ENCODE results near the gene HTR1D. TPM values are rescaled to one million over a fixed set of nuclear protein-coding genes. Genes with fewer than 3 reads are reported as not detected.

HTR1D gene
- polyA plus RNA-seq, 1 donor from 2014 or later = not detected

DNA sequence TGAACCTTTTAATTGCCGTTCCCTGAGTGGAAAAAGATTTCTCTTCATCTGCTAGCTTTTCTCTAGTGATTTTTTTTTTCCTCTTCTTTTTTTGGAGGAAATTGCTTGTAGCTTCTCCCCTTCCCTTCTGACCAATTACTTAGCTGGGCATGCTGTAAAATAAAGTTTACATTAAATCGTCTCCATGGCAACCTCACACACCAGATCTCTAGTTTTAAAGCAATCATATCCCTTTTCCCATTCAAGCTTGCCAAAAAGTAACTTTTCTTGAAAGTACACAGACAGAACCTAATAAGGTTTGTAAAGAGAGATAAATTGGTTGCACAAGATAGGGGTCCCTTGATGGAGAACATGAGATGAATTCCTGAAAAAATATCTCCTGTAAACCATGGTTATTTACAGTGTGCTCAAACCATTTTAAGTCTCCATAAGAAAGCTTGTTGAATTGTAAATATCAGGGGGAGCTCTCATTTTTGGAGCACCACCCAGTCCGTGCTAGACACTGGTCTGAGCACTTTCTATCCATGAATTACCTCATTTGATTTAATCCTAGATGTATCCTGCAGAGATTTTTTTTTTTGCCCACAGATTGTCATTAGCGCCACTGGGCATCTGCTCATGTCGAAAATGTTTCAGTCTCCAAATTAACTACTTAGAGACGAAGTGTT lies 32.6 kb upstream of the HTR1D start:
- Histone ChIP-seq H3K9me2 (ENCODE audit: insufficient read depth, low read length) (no peaks in the 10 kb centered on the region), H3K36me3 (ENCODE audit: insufficient read depth, low read length) (no peaks in the 10 kb centered on the region), H3K27ac (ENCODE audit: low read length) (no peak overlapping the region), H3K9ac (ENCODE audit: low read length) (no peak overlapping the region), H3K4me3 (ENCODE audit: low read length) (no peak overlapping the region), H2AFZ (ENCODE audit: low read depth, low read length) (no peak overlapping the region), H3K79me2 (replicated peaks; ENCODE audit: insufficient read depth, low read length) (no peaks in the 10 kb centered on the region), H3K9me3 (ENCODE audit: low read length) (no peaks in the 10 kb centered on the region), H3F3A (ENCODE audit: insufficient read depth, low read length, poor library complexity, severe bottlenecking) (no peaks in the 10 kb centered on the region), H4K20me1 (ENCODE audit: insufficient read depth) (no peaks in the 10 kb centered on the region), H3K27me3 (ENCODE audit: insufficient read depth, low read depth, low read length) (no peaks in the 10 kb centered on the region), H3K4me2 (ENCODE audit: low read length) (no peak overlapping the region)
- TF ChIP-seq POLR2AphosphoS5 (IDR thresholded peaks at IDR 0.05) = no peak
- no peak for TF ChIP-seq SMC3 (conservative IDR thresholded peaks at IDR 0.05; ENCODE audit: poor library complexity)
- TF ChIP-seq EZH2 (IDR thresholded peaks at IDR 0.05; ENCODE audit: borderline replicate concordance, insufficient read depth, low read length, poor library complexity, severe bottlenecking) = no peak
- TF ChIP-seq RAD21 (conservative IDR thresholded peaks at IDR 0.05) = no peak
- TF ChIP-seq MXI1 (conservative IDR thresholded peaks at IDR 0.05; ENCODE audit: poor library complexity, severe bottlenecking) = no peak
- TF ChIP-seq TAF1 (IDR thresholded peaks at IDR 0.05; ENCODE audit: low read depth) = no peak
- TF ChIP-seq, protein P1, sequence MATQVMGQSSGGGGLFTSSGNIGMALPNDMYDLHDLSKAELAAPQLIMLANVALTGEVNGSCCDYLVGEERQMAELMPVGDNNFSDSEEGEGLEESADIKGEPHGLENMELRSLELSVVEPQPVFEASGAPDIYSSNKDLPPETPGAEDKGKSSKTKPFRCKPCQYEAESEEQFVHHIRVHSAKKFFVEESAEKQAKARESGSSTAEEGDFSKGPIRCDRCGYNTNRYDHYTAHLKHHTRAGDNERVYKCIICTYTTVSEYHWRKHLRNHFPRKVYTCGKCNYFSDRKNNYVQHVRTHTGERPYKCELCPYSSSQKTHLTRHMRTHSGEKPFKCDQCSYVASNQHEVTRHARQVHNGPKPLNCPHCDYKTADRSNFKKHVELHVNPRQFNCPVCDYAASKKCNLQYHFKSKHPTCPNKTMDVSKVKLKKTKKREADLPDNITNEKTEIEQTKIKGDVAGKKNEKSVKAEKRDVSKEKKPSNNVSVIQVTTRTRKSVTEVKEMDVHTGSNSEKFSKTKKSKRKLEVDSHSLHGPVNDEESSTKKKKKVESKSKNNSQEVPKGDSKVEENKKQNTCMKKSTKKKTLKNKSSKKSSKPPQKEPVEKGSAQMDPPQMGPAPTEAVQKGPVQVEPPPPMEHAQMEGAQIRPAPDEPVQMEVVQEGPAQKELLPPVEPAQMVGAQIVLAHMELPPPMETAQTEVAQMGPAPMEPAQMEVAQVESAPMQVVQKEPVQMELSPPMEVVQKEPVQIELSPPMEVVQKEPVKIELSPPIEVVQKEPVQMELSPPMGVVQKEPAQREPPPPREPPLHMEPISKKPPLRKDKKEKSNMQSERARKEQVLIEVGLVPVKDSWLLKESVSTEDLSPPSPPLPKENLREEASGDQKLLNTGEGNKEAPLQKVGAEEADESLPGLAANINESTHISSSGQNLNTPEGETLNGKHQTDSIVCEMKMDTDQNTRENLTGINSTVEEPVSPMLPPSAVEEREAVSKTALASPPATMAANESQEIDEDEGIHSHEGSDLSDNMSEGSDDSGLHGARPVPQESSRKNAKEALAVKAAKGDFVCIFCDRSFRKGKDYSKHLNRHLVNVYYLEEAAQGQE (IDR thresholded peaks at IDR 0.05; ENCODE audit: borderline replicate concordance) = no peak
- TF ChIP-seq EP300 (conservative IDR thresholded peaks at IDR 0.05; ENCODE audit: poor library complexity, severe bottlenecking) = no peak
- TF ChIP-seq, protein P2, sequence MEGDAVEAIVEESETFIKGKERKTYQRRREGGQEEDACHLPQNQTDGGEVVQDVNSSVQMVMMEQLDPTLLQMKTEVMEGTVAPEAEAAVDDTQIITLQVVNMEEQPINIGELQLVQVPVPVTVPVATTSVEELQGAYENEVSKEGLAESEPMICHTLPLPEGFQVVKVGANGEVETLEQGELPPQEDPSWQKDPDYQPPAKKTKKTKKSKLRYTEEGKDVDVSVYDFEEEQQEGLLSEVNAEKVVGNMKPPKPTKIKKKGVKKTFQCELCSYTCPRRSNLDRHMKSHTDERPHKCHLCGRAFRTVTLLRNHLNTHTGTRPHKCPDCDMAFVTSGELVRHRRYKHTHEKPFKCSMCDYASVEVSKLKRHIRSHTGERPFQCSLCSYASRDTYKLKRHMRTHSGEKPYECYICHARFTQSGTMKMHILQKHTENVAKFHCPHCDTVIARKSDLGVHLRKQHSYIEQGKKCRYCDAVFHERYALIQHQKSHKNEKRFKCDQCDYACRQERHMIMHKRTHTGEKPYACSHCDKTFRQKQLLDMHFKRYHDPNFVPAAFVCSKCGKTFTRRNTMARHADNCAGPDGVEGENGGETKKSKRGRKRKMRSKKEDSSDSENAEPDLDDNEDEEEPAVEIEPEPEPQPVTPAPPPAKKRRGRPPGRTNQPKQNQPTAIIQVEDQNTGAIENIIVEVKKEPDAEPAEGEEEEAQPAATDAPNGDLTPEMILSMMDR (IDR thresholded peaks at IDR 0.05; ENCODE audit: poor library complexity, severe bottlenecking) = no peak

DNA sequence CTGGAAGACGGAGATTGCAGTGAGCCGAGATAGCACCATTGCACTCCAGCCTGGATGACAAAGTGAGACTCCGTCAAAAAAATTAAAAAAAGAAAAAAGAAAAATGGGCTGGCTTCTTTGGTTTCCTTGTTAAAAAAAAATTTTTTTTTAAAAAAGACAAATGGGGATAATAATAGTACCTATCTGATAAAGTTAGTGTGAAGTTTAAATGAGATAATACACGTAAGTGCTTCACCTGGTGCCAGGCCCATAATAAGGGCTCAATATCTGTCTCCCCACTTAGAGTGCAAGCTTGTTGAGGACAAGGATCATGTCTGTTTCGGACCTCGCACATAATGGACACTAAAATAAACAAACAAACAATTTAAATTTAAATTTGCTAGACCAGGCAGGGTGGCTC lies 30.0 kb upstream of the HTR1D start:
- H3K9me2 ChIP-seq (ENCODE audit: insufficient read depth, low read length) = no peaks in the 10 kb centered on the region
- H3K4me3 ChIP-seq (ENCODE audit: low read length) = no peak overlapping the region
- H3K36me3 ChIP-seq (ENCODE audit: insufficient read depth, low read length) = no peaks in the 10 kb centered on the region
- H3K9ac ChIP-seq (ENCODE audit: low read length) = no peak overlapping the region
- H3K9me3 ChIP-seq (ENCODE audit: low read length) = no peaks in the 10 kb centered on the region
- no peaks in the 10 kb centered on the region for H4K20me1 ChIP-seq (ENCODE audit: insufficient read depth)
- H3K27me3 ChIP-seq (ENCODE audit: insufficient read depth, low read depth, low read length) = no peaks in the 10 kb centered on the region
- TF ChIP-seq, protein P2 (IDR thresholded peaks at IDR 0.05; ENCODE audit: poor library complexity, severe bottlenecking) = no peak
- TF ChIP-seq POLR2AphosphoS5 (IDR thresholded peaks at IDR 0.05) = no peak
- H2AFZ ChIP-seq (ENCODE audit: low read depth, low read length) = no peak overlapping the region
- no peaks in the 10 kb centered on the region for H3F3A ChIP-seq (ENCODE audit: insufficient read depth, low read length, poor library complexity, severe bottlenecking)
- H3K4me2 ChIP-seq (ENCODE audit: low read length) = no peak overlapping the region
- no peak overlapping the region for H3K27ac ChIP-seq (ENCODE audit: low read length)
- H3K79me2 ChIP-seq (replicated peaks; ENCODE audit: insufficient read depth, low read length) = no peaks in the 10 kb centered on the region
